NCI-H1417 (cell line): ENCODE results near the gene POLD4.

Experiments used
- DNase-seq, 3 experiments: peaks; one replicate each; lab custom pipeline; 2025; lab: John Stamatoyannopoulos, UW

Gene POLD4

DNA sequence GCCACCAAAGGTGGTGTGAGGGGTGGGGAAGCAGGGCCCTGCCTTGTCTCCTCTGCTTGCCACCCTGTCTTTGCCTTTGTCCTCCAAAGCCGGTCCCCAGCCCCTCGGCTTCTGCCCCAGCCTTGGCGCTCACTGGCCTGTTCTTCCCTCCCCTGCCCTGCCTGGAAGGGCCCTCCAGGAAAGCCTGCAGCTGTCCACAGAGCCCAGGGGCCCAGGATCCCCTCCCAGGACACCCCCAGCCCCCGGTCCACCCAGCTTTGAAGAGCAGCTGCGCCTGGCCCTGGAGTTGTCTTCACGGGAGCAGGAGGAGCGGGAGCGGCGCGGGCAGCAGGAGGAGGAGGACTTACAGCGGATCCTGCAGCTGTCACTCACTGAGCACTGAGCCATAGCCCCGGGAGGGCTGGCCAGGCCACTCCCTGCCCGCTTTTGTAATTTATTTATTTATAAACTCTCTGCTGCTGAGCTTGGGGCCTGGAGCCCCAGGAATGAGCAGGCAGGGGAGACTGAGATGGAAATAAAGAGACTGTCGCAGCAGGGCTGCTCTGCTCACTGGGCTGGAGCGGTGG lies 51.3 kb downstream of the POLD4 start:
- DNase-seq = peak; percentile 33 to 58 (median 48)

DNA sequence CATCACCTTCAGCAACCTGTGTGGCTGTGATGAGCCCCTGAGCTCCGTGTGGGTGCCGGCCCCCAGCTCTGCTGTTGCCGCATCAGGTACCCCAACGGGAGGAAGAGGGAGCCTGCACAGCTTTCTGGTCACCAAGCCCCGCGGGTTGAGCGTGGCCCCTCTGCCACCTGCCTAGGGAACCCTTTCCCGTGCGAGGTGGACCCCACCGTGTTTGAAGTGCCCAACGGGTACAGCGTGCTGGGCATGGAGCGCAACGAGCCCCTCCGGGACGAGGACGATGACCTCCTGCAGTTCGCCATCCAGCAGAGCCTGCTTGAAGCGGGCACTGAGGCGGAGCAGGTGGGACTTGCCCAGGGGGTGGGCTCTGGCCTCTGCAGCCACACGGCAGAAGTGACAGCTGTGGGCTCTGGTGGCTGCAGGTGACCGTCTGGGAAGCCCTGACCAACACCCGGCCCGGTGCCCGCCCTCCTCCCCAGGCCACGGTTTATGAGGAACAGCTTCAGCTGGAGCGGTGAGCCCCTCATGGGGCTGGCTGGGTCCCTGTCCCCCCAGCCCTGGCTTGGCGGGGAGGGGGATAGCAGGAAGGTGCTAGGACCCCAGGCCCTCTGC lies 51.9 kb downstream of the POLD4 start:
- DNase-seq = no peak
